ENCODE results near the gene IFITM2. TPM values are rescaled to one million over a fixed set of nuclear protein-coding genes. Genes with fewer than 3 reads are reported as not detected.

Gene IFITM2
- total RNA-seq, 1 experiment from 2014 or later: 421 TPM

DNA sequence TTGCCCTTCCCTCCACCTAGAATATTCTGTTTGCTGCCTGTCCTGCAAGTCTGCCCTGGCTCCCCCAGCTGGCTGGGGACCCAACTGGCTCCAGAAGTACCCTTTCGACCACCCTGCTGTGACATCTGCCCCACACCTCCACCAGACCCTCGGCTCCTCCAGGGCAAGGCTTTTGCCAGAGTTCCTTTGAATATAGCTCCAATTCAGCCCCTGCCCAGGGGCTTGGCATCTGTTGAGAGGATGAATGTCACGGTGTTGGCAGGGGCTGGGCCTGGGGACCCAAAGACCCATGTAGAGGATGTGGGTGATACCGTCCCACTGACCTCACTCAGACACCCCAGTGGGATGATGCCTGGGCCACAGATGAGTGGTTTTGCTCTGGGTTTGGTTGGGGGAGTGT, 25.4 kb upstream of the IFITM2 start:
- H3T11ph ChIP-seq (ENCODE audit: low read length): no peak overlapping the region
- H3K9me3 ChIP-seq (ENCODE audit: control insufficient read depth, low read depth, low read length): no peaks in the 10 kb centered on the region
- no peak overlapping the region for H2BK5ac ChIP-seq (ENCODE audit: insufficient read length, low read length)
- DNase-seq: no peak
- no peak overlapping the region for H4K91ac ChIP-seq (ENCODE audit: insufficient read length, low read depth, low read length)
- TF ChIP-seq, protein P1, sequence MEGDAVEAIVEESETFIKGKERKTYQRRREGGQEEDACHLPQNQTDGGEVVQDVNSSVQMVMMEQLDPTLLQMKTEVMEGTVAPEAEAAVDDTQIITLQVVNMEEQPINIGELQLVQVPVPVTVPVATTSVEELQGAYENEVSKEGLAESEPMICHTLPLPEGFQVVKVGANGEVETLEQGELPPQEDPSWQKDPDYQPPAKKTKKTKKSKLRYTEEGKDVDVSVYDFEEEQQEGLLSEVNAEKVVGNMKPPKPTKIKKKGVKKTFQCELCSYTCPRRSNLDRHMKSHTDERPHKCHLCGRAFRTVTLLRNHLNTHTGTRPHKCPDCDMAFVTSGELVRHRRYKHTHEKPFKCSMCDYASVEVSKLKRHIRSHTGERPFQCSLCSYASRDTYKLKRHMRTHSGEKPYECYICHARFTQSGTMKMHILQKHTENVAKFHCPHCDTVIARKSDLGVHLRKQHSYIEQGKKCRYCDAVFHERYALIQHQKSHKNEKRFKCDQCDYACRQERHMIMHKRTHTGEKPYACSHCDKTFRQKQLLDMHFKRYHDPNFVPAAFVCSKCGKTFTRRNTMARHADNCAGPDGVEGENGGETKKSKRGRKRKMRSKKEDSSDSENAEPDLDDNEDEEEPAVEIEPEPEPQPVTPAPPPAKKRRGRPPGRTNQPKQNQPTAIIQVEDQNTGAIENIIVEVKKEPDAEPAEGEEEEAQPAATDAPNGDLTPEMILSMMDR (conservative IDR thresholded peaks at IDR 0.05): no peak
- Mint-ChIP-seq H3K27ac (no peak overlapping the region; a peak in 2 of 7 replicates), H3K4me1 (peaks cover 28 to 34% of the 10 kb centered on the region in 2 experiments), H3K27me3 (ENCODE audit: low read depth) (peaks cover 3% of the 10 kb centered on the region), H3K36me3 (ENCODE audit: insufficient read depth in 1 of 3, low read depth in 3 of 3) (no peaks in the 10 kb centered on the region; a peak in 2 of 7 replicates), H3K9me3 (peaks cover 0 to 2% of the 10 kb centered on the region in 2 experiments; a peak in 1 of 5 replicates), H3K4me3 (no peak overlapping the region)
- H3K4ac ChIP-seq (ENCODE audit: low read depth, low read length): no peak overlapping the region
- H2BK20ac ChIP-seq (ENCODE audit: low read depth, low read length, poor library complexity, severe bottlenecking): no peak overlapping the region
- H2BK12ac ChIP-seq (ENCODE audit: insufficient read length, low read depth, low read length): no peak overlapping the region
- no peak overlapping the region for H3K9ac ChIP-seq (ENCODE audit: extremely low read depth, insufficient read length, low read length)
- no peaks in the 10 kb centered on the region for H4K20me1 ChIP-seq (ENCODE audit: control insufficient read depth, insufficient read depth, insufficient read length)
- no peak overlapping the region for H2BK15ac ChIP-seq (ENCODE audit: low read depth, low read length)
- H2AFZ ChIP-seq (ENCODE audit: low read length): no peak overlapping the region
- no peak overlapping the region for H4K5ac ChIP-seq (ENCODE audit: insufficient read length, low read depth, low read length)
- no peak overlapping the region for H3K14ac ChIP-seq (ENCODE audit: insufficient read depth, low read length)
- no peaks in the 10 kb centered on the region for H3K79me1 ChIP-seq (ENCODE audit: insufficient read depth, low read depth, low read length, poor library complexity, severe bottlenecking)
- peaks cover 2% of the 10 kb centered on the region; the same call in 1 of the 2 replicates for H3K27me3 ChIP-seq (ENCODE audit: insufficient read depth, low read length)
- H3K4me2 ChIP-seq (ENCODE audit: insufficient read depth, insufficient read length, low read length): no peak overlapping the region
- H3K4me1 ChIP-seq (ENCODE audit: insufficient read depth, low read length): no peaks in the 10 kb centered on the region
- H3K23me2 ChIP-seq (ENCODE audit: insufficient read length, low read depth, low read length, poor library complexity, severe bottlenecking): no peaks in the 10 kb centered on the region
- H3K23ac ChIP-seq (ENCODE audit: insufficient read length, low read depth, low read length): no peak overlapping the region
- H4K8ac ChIP-seq (replicated peaks; ENCODE audit: insufficient read length, low read depth, low read length): no peak overlapping the region
- H2AK5ac ChIP-seq (ENCODE audit: insufficient read length, low read length): no peak overlapping the region
- WGBS (ENCODE audit: extremely low coverage, insufficient read length, low lambda C conversion rate): no CpG with 5 or more reads among the region's 4 CpGs
- no peak overlapping the region for H3K18ac ChIP-seq (ENCODE audit: insufficient read length, low read depth, low read length)
- no peak overlapping the region for H2BK120ac ChIP-seq (ENCODE audit: low read depth, low read length, poor library complexity, severe bottlenecking)
- H3K79me2 ChIP-seq (ENCODE audit: insufficient read depth, low read length): no peaks in the 10 kb centered on the region
- H3K27ac ChIP-seq (ENCODE audit: insufficient read length, low read depth, low read length): no peak overlapping the region
- no peak overlapping the region for H3K56ac ChIP-seq (ENCODE audit: insufficient read length, low read depth, low read length)
